Loucy (cell line): ENCODE results near the gene LRRTM4.

Source experiments
- H2AFZ ChIP-seq: fragments of 200-600 bp; sonication (generic); 2 replicates; pipeline ENCODE4 v1.6.0; 2016; ENCODE audit warnings: antibody characterized with exemption, mild to moderate bottlenecking, low read length, moderate library complexity
- H3F3A ChIP-seq: fragments of 200-600 bp; 2 replicates; pipeline ENCODE4 v1.6.0; 2016; ENCODE audit warnings: antibody characterized with exemption, low read depth, mild to moderate bottlenecking
- H3K27me3 ChIP-seq: fragments of 200-600 bp; sonication (generic); 2 replicates; pipeline ENCODE4 v1.6.1; 2014; ENCODE audit warnings: low read length, mild to moderate bottlenecking; ENCODE audit not compliant: insufficient read depth, poor library complexity, severe bottlenecking
- H3K36me3 ChIP-seq: fragments of 200-600 bp; sonication (generic); 2 replicates; pipeline ENCODE4 v1.6.1; 2016; ENCODE audit warnings: low read length; ENCODE audit not compliant: insufficient read depth
- H3K4me1 ChIP-seq: fragments of 200-600 bp; sonication (generic); 2 replicates; pipeline ENCODE4 v1.5.1; 2014; ENCODE audit warnings: low read length, mild to moderate bottlenecking; ENCODE audit not compliant: insufficient read depth, poor library complexity, severe bottlenecking
- H3K4me2 ChIP-seq: fragments of 200-600 bp; sonication (generic); 2 replicates; pipeline ENCODE4 v1.6.0; 2014; ENCODE audit warnings: antibody characterized with exemption, low read length, low read depth, mild to moderate bottlenecking; ENCODE audit not compliant: poor library complexity, severe bottlenecking
- H3K4me3 ChIP-seq: fragments of 200-600 bp; sonication (generic); 2 replicates; pipeline ENCODE4 v1.5.1; 2014; ENCODE audit warnings: low read length, mild to moderate bottlenecking, mixed read lengths; ENCODE audit not compliant: poor library complexity, severe bottlenecking
- H3K79me2 ChIP-seq: fragments of 200-600 bp; sonication (generic); 2 replicates; pipeline ENCODE4 v1.6.1; 2014; ENCODE audit warnings: low read length; ENCODE audit not compliant: insufficient read depth
- H3K9ac ChIP-seq: fragments of 200-600 bp; sonication (generic); 2 replicates; pipeline ENCODE4 v1.6.0; 2014; ENCODE audit warnings: mild to moderate bottlenecking, low read depth, low read length, moderate library complexity; ENCODE audit not compliant: poor library complexity, severe bottlenecking
- H3K9me2 ChIP-seq: fragments of 200-600 bp; sonication (generic); replicated peaks from 2 replicates; pipeline ENCODE4 v1.6.1; 2016; ENCODE audit warnings: low read depth, low read length, mixed read lengths
- H3K9me3 ChIP-seq: fragments of 200-600 bp; sonication (generic); 2 replicates; pipeline ENCODE4 v1.6.1; 2014; ENCODE audit warnings: mild to moderate bottlenecking, antibody characterized with exemption, low read length, low read depth; ENCODE audit not compliant: insufficient read depth
- H4K20me1 ChIP-seq: fragments of 200-600 bp; sonication (generic); 2 replicates; pipeline ENCODE4 v1.6.0; 2014; ENCODE audit warnings: antibody characterized with exemption, low read length, mild to moderate bottlenecking; ENCODE audit not compliant: insufficient read depth, poor library complexity, severe bottlenecking
- CTCF ChIP-seq: fragments of 200-600 bp; sonication (generic); conservative IDR thresholded peaks from 2 replicates; pipeline ENCODE4 v1.5.1; 2014; ENCODE audit warnings: mild to moderate bottlenecking, antibody characterized with exemption, low read length
- EZH2phosphoT487 ChIP-seq: fragments of 200-600 bp; IDR thresholded peaks from 2 replicates; pipeline ENCODE4 v1.6.1; 2018; ENCODE audit warnings: antibody characterized with exemption, mild to moderate bottlenecking, moderate library complexity, borderline replicate concordance

Gene LRRTM4

GRCh38 chr2:76749858-76750257 is 772.3 kb downstream of the LRRTM4 start:
- Histone ChIP-seq H3K4me3 (no peak overlapping the region), H3K9me3 (no peaks in the 10 kb centered on the region), H3K9ac (no peak overlapping the region), H3K4me1 (no peaks in the 10 kb centered on the region), H3K4me2 (no peak overlapping the region), H2AFZ (no peak overlapping the region), H3K79me2 (no peaks in the 10 kb centered on the region), H3F3A (no peaks in the 10 kb centered on the region), H4K20me1 (no peaks in the 10 kb centered on the region), H3K27me3 (no peaks in the 10 kb centered on the region), H3K36me3 (no peaks in the 10 kb centered on the region), H3K9me2 (no peaks in the 10 kb centered on the region)
- TF ChIP-seq EZH2phosphoT487 (no peak), CTCF (no peak)

GRCh38 chr2:76748581-76749296 is 773.4 kb downstream of the LRRTM4 start:
- Histone ChIP-seq H3K4me1 (no peaks in the 10 kb centered on the region), H3K4me3 (no peak overlapping the region), H3K36me3 (no peaks in the 10 kb centered on the region), H3K9me3 (no peaks in the 10 kb centered on the region), H3K27me3 (no peaks in the 10 kb centered on the region), H3K9ac (no peak overlapping the region), H3F3A (no peaks in the 10 kb centered on the region), H3K9me2 (no peaks in the 10 kb centered on the region), H2AFZ (no peak overlapping the region), H3K79me2 (no peaks in the 10 kb centered on the region), H4K20me1 (no peaks in the 10 kb centered on the region), H3K4me2 (no peak overlapping the region)
- TF ChIP-seq CTCF (no peak), EZH2phosphoT487 (no peak)

- H3K4me3 ChIP-seq: no peak overlapping the region
- H3K4me1 ChIP-seq: no peaks in the 10 kb centered on the region
- no peak overlapping the region for H3K4me2 ChIP-seq
- H3F3A ChIP-seq: no peaks in the 10 kb centered on the region
- no peaks in the 10 kb centered on the region for H3K9me2 ChIP-seq
- no peak overlapping the region for H3K9ac ChIP-seq
- TF ChIP-seq EZH2phosphoT487 (no peak), CTCF (no peak)
- H2AFZ ChIP-seq: no peak overlapping the region
- no peaks in the 10 kb centered on the region for H3K79me2 ChIP-seq
- no peaks in the 10 kb centered on the region for H3K9me3 ChIP-seq
- no peaks in the 10 kb centered on the region for H3K27me3 ChIP-seq
- H3K36me3 ChIP-seq: no peaks in the 10 kb centered on the region
- no peaks in the 10 kb centered on the region for H4K20me1 ChIP-seq
These were observed 776.6 kb downstream of the LRRTM4 start for GRCh38 chr2:76745605-76746004.
